ENCODE results near the gene FGF5.
"Not testable (repeated sequence)": the region's sequence is repeated elsewhere in the genome, so short reads cannot be mapped to it uniquely, and the experiment has no call there.

FGF5 gene, protein sequence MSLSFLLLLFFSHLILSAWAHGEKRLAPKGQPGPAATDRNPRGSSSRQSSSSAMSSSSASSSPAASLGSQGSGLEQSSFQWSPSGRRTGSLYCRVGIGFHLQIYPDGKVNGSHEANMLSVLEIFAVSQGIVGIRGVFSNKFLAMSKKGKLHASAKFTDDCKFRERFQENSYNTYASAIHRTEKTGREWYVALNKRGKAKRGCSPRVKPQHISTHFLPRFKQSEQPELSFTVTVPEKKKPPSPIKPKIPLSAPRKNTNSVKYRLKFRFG

GRCh38 chr4:80266253-80266901 lies at the start of gene FGF5:
FGF5 (plus strand) TSS chr4:80266664; CDS start chr4:80266825, 161 bp downstream.
- no peak for DNase-seq

- no peak for DNase-seq
These were observed 47.0 kb upstream of the FGF5 start for GRCh38 chr4:80219301-80220025.

- DNase-seq = no peak
These were observed 45.8 kb upstream of the FGF5 start for GRCh38 chr4:80220711-80221110.

GRCh38 chr4:80221161-80221560 lies 45.3 kb upstream of the FGF5 start:
- DNase-seq = no peak

- DNase-seq = no peak
These were observed 40.9 kb upstream of the FGF5 start for GRCh38 chr4:80225595-80225994.

- DNase-seq = no peak
These were observed 40.4 kb upstream of the FGF5 start for GRCh38 chr4:80226094-80226493.

- no peak for DNase-seq
These were observed 38.0 kb upstream of the FGF5 start for GRCh38 chr4:80228460-80228859.

DNA sequence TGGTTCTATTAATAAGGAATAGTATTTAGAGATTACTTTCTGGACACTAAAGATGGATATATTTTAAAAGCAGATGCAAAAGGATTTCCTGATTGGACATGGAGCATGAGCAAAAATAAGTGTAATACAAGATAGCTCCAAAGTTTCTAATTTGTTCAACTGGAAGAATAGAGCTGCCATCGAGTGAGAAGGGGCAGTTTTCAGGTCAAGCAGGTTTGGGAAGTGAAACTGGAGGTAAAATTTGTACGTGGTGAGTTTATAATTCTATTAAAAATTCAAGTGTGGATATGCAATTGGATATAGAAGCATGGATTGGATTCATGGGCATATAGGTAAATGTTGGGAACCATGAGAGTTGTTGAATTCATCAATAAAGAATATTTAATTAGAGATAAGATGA lies 37.3 kb upstream of the FGF5 start:
- no peak for DNase-seq

DNA sequence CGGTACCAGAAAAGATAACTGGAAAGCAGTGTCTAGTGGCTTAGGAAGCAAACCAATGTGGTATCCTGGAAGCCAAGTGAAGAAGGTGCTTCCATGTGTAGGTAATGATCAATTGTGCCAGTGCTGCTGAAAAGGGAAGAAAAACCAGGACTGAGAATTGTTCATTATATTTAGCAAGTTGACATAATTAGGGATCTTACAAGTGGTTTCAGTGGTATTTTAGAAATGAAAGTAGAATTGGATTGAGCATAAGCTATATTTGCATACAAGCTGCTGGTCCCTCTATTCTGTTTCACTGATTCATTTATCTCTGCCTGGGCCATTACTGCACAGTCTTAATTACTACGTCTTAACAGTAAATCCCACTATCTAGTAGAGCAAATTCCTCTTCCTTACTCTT lies 36.9 kb upstream of the FGF5 start:
- no peak for DNase-seq

DNA sequence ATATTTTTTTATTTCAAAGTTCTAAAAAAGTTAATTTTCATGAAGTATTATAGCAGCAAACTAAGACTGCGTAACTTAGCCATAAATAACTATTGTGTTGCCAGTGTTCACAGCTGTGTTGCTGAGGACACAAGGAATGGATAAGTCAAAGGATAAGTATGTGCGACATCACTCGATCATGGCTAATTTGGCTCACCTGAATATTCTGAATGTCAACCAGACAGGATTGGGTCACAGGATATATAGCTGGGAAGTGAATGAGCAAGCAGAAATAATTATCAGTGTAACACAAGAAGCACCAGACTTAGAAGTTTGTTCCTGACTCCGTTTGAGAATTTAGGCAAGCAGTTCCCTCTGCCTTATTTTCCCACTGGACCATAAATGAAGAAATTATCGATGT lies 35.3 kb upstream of the FGF5 start:
- no peak for DNase-seq

DNA sequence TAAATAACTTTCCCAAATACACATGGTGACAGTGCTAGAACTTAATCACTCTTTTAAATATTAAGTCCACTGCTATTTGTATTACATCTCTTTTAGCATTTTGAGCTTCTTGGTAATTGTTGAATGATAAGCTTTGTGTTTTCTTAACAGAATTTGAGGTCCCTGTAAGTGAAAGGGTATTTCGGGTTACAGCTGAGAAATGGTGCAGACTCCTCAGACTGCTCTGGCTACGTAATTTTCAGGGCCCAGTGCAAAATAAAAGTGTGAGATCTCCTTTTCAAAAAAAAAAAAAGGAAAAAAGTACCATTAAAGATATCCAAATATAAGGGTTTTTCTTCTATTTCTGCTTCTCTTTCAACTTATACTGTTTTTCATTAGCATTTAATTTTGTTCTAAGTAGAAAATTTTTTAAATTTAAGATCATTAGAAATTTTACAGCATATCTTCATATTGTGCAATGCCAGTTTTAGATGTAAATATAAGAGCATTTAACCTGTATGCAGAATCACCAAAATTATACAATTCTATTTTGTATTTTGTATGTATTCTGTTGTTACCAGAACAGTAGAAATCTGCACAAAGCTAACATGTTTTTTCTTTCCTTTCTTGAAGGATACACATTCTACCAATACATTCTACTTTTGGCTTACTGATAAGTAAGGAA lies 33.6 kb upstream of the FGF5 start:
- no peak for DNase-seq

- DNase-seq = no peak
These were observed 33.1 kb upstream of the FGF5 start for GRCh38 chr4:80233390-80233789.

- no peak for DNase-seq
These were observed 31.0 kb upstream of the FGF5 start for GRCh38 chr4:80235451-80235850.

DNA sequence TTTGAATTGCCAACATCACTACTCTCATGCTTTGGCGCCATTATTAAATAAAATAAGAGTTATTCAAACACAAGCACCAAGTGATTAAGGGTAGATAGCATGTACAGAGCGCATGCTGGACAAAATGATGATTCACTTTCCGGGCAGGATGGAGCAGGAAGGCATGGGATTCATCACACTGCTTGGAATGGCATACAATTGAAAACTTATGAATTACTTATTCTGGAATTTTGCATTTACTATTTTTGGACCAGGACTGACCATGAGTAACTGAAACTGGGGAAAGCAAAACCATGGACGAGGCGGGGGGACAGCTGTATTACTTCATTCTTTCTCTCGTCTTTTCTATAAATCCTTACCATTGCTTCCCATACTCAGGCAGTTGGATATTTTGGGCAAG lies 28.5 kb upstream of the FGF5 start:
- DNase-seq = no peak

DNA sequence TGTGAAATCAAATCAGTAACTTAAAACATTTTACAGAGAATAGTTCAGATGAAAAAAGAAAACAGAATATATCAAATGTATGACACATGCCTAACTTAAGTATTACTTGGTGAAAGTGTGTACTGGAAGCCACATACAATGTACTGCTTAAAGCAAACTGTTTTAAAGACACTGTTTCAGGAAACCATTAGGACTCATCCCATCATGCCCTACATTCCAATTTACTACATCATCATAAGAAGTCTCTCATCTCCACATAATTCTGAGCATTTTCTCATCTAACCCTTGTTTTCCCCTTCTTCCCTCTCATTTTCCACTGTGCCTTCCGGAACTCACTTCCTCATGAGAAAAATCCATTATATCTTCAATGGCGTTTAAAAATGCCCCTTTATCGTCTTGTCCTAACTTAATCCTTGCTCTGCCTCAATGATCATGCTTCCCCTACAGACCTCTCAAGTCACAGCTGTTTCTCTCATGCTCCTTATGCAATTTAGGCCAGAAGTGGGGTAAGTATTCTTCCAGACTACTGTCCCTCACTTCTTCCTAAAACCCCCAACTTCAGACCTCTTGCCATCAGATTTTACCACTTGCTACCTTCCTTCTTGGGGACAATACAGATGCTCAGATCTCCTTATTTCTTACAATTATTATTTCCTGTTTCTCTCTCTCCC lies 26.8 kb upstream of the FGF5 start:
- DNase-seq = no peak

- DNase-seq = no peak
These were observed 25.5 kb upstream of the FGF5 start for GRCh38 chr4:80240976-80241375.

- DNase-seq = no peak
These were observed 23.0 kb upstream of the FGF5 start for GRCh38 chr4:80243274-80244018.

DNA sequence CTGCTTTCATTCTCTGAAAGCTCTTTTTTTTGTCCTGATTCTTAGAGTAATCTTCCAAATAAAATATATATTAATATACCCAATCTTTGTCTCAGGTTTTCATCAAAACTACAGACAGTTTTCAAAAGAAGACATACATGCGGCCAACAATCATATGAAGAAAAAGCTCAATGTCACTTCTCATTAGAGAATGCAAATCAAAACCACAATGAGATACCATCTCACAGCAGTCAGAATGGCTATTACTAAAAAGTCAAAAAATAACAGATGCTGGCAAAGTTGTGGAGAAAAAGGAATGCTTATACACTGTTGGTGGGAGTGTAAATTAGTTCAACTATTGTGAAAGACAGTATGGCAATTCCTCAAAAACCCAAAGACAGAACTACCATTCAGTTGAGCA lies 19.0 kb upstream of the FGF5 start:
- DNase-seq = not testable (repeated sequence)

DNA sequence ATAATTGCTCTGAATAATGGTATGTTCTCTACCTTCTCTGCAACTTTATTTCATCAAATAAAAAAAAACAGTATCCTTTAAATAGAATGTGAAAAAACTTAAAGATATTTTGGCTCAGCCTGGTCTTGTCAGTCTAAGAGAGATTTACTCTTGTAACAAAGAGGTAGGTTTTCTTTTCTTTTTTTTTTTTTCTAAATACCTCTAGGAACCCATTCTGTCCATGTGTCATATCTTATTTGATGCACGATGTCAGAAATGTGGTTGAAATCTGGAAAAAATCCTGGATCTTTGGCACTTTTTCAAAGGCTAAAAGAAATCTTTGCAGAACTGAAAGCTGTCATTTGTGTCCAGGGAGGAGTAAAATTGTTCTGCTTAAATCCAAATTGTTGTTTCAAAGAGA lies 17.3 kb upstream of the FGF5 start:
- DNase-seq = no peak

- DNase-seq = no peak
These were observed 14.0 kb upstream of the FGF5 start for GRCh38 chr4:80252427-80252826.

- DNase-seq = no peak
These were observed 13.5 kb upstream of the FGF5 start for GRCh38 chr4:80252953-80253352.

GRCh38 chr4:80253510-80253909 lies 13.0 kb upstream of the FGF5 start:
- DNase-seq = no peak

Data from stimulated activated CD8-positive, alpha-beta memory T cell treated with anti-CD3 and anti-CD28 coated beads, Interleukin-4, amount 100 ng/mL, for 48 hours (primary cell).